NCI-H510A (cell line): ENCODE results near the gene TLCD2.
"Not testable (repeated sequence)": the region's sequence is repeated elsewhere in the genome, so short reads cannot be mapped to it uniquely, and the experiment has no call there.

Experiments used
- DNase-seq: peaks from one replicate; lab custom pipeline; 2025; lab: John Stamatoyannopoulos, UW

TLCD2 gene, protein sequence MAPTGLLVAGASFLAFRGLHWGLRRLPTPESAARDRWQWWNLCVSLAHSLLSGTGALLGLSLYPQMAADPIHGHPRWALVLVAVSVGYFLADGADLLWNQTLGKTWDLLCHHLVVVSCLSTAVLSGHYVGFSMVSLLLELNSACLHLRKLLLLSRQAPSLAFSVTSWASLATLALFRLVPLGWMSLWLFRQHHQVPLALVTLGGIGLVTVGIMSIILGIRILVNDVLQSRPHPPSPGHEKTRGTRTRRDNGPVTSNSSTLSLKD

DNA sequence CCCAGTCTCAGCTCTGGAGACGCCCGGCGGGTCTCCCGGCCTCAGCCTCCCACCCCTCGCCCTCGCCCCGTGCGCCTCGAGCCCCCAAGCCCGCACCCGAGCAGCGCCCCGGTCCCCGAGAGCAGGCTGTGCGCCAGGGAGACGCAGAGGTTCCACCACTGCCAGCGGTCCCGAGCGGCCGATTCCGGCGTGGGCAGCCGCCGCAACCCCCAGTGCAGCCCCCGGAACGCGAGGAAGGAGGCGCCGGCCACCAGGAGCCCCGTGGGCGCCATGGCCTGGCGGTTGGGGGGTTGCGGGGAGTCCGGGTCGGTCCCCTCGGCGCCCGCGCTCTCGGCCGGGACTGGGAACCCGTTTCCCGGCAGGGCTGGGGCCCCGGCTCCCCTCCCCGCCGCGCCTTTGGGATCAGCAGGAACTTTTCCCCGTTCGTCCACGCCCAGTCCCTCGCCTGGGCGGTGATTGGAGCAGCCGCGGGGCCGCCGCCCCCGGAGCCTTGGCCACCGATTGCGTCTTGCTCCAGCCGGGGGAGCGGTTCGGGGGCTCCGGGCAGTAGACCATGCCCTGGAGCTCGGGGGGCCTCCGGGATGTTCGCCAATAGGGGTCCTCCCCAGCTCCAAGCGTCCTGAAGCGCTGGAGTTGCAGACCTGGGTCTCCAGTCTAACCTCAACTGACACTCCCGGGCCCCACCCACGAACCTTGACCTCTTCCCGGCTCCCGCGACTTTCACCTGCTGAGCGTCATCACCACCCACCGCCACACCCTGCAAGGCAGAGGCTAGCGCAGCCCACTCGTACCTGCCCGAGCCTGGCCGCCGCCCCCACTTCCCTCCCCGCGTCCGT is at the start of gene TLCD2:
TLCD2 (minus strand) TSS at position 407 of the 836 bp plus-strand sequence; CDS start at position 272, 135 bp downstream.
- no peak for DNase-seq

DNA sequence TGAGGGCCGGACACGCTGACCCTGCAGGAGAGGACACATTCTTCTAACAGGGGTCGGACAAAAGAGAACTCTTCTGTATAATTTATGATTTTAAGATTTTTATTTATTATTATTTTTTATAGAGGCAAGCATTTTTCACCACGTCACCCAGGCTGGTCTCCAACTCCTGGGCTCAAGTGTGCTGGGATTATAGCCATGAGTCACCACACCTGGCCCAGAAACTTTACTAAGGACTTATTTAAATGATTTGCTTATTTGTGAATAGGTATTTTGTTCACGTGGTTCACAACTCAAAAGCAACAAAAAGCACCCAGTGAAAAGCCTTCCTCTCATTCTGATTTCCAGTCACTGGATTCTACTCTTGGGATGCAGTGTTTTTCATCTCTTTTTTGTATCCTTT is 49.4 kb upstream of the TLCD2 start:
- no peak for DNase-seq

DNA sequence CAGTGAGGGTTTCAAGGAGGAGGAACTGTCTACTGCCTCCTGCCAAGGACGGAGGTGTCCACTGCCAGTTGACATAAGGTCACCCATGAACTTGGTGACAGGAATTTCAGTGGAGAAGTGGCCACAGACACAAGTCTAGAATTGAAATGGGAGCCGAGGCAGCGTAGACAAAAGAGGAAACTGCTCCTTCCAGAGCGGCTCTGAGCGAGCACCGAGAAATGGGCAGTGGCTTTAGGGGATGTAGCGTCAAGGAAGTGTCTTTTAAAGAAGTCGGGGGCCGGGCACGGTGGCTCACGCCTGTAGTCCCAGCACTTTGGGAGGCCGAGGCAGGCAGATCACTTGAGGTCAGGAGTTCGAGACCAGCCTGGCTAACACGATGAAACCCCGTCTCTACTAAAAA is 48.6 kb upstream of the TLCD2 start:
- DNase-seq = no peak

DNA sequence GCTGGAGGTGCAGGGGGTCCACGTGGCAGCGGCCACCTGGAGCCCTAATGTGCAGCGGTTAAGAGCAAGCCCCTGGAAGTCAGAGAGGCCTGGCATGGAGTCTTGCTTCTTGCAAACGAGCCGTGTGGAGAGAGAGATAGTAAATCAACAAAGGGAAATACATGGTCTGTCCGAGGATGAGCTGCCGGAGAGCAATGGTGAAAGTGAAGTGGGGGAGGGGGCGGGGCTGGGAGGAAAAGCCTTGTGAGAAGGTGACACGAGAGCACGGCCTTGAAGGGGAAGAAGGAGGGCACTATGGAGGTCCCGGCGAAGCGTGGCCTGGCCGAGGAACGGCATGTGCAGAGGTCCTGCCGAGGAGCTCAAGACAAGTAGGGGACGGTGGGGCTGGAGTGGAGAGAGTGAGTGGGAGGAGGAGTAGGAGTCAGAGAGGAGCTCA is 45.7 kb upstream of the TLCD2 start:
- DNase-seq = no peak

DNA sequence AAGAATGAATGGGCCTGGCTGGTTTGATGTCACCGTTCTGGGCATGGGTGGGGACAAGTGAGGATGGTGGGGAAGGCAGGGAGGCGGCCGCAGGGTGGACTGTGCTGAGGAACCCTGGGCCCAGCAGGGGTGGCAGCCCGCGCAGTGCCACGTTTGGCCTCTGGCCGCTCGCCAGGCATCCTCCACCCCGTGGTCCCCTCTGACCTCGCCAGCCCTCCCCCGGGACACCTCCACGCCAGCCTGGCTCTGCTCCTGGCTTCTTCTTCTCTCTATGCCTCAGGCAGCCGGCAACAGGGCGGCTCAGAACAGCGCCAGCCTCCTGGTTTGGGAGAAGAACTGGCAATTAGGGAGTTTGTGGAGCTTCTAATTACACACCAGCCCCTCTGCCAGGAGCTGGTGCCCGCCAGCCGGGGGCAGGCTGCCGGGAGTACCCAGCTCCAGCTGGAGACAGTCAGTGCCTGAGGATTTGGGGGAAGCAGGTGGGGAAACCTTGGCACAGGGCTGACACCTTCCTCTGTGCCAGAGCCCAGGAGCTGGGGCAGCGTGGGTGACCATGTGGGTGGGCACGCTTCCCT is 45.2 kb upstream of the TLCD2 start:
- no peak for DNase-seq

DNA sequence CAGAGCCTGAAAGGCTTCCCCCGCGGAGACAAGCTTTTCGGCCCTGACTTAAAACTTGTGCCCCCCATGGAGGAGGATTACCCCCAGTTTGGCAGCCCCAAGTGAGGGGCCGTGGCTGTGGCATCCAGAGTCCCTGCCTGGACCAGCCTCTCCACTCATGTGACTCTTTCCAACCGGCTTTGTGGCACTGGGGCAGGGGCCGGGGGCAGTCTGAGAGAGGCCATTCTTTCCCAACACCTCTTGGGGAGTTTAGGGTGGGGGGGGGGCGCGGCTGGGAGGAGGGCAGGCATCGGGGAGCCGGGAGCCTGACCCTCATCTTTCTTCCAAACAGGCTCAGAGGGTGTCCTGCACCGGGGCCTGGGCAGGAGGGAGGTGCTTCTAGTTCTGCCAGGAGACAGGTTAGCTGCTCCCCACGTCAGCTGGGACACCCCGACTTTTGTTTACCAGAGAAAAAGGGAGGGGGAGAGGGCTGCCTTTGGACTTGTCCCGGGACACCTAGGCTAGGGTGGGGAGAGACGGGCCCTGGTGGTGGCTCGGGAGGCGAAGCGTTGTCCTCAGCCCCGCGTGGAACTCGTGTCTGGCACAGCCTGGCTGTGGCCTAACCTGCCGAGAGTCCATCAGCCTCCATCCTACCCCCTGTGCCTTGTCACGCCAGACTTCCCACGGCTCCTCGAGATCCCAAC is 44.4 kb upstream of the TLCD2 start:
- no peak for DNase-seq

DNA sequence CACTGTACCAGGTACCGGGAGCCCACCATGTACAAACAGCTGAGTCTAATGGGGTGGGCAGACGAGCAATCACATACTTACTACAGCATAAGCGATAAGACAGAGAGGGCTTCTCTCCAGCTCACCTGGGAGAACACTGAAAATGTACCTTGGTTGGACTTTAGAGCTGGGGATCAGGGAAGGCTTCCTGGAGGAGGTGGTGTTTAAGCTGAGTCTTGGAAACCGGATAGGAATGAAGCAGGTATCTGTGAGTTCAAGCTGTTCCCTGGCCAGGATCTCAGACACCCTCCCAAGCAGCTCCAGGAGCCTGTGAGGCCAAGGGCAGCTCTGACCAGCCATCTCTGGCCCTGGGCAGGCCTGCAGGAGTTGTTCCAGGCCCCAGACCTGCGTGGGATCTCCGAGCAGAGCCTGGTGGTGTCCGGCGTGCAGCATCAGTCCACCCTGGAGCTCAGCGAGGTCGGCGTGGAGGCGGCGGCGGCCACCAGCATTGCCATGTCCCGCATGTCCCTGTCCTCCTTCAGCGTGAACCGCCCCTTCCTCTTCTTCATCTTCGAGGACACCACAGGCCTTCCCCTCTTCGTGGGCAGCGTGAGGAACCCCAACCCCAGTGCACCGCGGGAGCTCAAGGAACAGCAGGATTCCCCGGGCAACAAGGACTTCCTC is 43.7 kb upstream of the TLCD2 start:
- DNase-seq = no peak

DNA sequence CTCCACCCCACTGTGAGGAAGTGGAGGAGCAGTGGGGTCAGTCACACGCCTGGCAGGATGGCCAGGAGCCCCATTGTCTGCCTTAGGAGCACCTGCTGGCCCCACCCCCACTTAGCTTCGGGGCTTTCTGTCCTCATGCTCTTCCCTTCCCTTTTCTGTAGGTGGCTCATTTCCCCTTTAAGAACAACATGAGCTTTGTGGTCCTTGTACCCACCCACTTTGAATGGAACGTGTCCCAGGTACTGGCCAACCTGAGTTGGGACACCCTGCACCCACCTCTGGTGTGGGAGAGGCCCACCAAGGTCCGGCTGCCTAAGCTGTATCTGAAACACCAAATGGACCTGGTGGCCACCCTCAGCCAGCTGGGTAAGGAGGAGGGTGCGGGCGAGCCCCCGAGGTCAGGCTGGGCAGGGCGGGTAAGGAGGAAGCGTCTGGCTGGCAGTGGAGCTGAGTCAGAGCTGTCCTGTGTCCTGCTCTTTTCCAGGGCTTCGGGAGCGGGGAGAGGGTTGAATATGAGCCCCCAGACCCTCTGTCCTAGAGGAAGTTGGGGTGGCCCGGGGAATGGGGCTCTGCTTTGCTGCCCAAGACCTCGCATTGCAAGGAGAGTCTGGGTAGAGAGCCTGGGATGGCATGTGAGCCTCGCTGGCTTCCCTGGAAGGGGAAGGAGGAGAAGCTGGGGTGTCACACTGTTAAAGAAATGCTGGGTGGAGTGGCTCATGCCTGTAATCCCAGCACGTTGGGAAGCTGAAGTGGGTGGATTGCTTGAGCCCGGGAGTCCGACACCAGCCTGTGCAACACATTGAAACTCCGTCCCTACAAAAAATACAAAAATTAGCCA is 42.5 kb upstream of the TLCD2 start:
- DNase-seq = no peak

DNA sequence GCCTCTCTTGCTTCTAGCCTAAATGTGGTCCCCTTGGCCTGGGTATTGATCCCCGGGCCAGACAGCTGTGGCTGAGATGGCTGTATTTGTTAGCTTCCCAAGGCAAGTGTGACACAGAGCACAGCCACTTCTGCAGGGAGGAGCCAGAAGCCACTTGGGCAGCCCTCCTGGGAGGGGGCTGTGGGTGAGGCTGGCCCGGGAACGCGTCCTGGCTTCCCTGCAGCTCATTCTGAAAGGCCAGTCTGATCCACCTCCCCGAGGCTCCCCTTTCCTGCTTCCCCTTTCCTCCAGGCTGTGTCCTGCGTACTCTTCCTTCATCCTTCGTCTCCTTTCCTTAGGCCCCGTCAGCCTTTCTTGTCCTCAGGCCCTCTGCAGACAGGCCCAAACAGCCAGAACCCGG is 40.5 kb upstream of the TLCD2 start:
- no peak for DNase-seq

DNA sequence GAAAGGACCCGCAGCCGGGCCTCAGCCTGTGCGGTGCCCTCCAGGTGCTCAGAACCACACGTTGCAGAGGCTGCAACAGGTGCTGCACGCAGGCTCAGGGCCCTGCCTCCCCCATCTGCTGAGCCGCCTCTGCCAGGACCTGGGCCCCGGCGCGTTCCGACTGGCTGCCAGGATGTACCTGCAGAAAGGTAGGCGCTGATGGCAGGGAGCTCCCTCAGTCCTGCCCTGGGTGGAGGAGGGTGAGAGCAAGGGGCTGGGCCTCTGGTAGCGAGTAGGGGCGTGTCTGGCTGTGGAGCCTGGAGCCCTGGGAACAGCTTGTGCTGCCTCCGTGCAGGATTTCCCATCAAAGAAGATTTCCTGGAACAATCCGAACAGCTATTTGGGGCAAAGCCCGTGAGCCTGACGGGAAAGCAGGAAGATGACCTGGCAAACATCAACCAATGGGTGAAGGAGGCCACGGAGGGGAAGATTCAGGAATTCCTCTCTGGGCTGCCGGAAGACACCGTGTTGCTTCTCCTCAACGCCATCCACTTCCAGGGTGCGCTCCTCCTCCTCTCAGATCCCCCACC is 36.9 kb upstream of the TLCD2 start:
- peak; percentile 55 for DNase-seq

DNA sequence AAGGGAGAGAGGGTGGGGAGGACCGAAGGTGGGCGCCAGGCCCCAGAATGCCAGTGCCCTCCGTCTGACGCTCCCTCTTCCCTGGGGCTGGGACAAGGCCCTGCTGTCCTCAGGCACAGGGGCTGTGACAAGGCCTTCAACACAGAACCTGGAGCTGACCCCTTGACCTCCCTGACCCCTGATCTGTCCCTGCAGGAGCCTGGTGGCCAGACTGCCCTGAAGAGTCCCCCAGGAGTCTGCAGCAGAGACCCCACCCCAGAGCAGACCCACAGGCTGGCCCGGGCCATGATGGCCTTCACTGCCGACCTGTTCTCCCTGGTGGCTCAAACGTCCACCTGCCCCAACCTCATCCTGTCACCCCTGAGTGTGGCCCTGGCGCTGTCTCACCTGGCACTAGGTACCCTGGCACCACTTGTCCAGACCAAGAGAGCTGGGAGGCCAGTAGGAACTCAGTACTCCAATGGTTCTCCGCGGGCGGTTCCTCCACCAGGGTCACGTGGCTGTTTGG is 35.4 kb upstream of the TLCD2 start:
- DNase-seq = no peak

DNA sequence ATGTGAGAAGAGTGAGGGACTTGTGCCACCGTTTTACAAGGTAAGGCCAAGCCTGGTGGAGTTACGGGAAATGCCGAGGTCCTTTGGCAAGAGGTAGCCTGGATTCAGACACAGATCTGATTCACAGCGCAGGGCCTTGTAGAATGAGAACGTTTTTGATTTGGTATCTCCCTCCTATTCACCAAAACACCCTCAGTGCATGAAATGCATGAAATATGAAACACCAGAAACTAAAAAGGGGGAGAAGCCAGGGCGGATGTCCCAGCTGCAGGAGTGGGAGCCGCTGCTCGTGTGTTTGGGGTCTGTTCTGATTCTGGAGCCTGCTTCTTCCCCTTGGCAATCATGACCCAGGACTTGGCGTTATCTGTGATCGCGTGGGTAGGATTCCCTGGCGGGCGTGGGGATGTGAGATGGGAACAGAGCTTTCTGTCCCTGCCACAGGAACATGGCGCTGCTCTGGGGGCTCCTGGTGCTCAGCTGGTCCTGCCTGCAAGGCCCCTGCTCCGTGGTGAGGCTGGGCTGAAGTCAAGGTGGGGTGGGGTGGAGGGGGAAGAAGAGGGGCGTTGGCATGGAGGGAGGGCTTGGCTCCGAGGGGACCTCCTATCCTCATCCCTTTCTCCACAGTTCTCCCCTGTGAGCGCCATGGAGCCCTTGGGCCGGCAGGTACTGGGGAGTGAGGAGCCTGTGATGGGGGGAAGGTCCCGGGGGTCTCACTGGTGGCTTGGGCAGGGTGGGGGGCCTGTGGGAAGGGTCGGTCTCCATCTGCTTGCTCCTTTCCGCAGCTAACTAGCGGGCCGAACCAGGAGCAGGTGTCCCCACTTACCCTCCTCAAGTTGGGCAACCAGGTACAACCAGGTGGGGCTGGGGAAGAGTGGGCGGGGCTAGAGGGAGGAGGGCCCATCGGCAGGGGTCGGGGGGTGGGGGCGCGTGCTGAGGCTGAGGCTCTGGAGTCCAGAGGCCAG is 34.7 kb upstream of the TLCD2 start:
- DNase-seq = no peak

DNA sequence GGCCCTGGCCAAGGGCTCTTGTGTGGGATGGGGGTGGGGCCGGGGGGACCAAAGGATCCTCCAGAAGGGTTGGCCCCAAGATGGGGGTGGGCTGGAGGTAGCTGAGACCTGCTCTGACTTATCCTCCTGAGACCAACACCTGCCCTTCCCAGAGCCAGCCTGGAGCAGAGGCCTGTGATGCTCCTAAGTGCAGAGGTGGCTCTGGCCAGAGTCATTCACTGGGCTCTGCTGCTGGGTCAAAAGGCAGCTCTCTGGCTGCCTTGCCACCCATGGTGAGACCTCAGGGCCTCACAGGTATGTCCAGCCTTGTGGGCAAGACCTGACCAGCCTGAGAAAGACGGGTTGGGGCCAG is 32.9 kb upstream of the TLCD2 start:
- DNase-seq = no peak

DNA sequence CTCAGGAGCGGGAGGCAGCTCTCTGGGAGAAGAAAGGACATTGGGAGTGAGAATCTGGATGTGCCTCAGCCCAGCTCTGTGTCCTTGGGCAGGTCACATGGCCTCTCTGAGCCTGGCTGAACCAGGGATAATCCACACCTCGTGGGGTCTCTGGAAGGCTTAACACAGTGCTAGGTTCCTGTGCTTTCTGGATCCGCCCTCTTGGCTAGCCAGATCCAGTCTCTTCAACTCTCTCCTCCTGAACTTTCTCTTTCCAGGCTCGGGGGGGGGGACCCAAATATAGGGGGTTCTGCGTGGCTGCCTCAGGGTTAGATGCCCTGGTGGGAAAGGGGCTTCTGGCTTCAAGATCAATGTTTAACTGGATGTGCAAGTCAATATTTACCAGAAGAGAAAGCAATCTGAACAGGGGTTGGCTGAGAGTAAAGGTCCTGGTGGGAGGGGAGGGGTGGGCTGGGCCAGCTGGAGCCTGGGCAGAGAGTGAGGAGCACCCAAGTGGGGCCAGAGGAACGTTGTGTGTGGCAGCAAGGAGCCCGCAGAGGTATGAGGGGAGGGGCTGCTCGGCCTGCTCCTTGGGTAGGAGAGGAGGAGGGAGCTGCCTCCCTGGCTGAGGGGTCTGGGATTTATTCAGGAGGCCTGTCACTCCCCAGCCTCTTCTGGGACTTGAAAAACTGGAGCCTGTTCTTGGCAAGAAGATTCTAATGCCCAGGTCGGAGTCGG is 32.4 kb upstream of the TLCD2 start, which contains the start of gene SERPINF2:
SERPINF2 (plus strand) TSS at position 501 of the 717 bp plus-strand sequence. CDS start 2,125 bp downstream, outside the sequence.
- DNase-seq = no peak

DNA sequence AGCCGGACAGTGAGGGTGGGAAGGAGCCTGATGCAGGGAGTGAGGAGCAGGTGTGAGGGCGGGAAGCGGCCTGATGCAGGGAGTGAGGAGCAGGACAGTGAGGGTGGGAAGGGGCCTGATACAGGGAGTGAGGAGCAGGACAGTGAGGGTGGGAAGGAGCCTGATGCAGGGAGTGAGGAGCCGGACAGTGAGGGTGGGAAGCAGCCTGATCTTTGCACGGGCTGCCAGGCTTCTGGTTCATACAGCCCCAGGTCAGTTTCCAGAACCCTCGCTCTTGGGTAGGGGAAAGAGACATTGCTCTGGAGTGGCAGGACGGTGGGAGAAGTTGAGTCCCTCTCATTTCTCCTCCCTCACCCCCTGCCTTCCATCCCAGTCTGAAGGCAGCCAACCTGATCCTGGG is 31.7 kb upstream of the TLCD2 start:
- not testable (repeated sequence) for DNase-seq

DNA sequence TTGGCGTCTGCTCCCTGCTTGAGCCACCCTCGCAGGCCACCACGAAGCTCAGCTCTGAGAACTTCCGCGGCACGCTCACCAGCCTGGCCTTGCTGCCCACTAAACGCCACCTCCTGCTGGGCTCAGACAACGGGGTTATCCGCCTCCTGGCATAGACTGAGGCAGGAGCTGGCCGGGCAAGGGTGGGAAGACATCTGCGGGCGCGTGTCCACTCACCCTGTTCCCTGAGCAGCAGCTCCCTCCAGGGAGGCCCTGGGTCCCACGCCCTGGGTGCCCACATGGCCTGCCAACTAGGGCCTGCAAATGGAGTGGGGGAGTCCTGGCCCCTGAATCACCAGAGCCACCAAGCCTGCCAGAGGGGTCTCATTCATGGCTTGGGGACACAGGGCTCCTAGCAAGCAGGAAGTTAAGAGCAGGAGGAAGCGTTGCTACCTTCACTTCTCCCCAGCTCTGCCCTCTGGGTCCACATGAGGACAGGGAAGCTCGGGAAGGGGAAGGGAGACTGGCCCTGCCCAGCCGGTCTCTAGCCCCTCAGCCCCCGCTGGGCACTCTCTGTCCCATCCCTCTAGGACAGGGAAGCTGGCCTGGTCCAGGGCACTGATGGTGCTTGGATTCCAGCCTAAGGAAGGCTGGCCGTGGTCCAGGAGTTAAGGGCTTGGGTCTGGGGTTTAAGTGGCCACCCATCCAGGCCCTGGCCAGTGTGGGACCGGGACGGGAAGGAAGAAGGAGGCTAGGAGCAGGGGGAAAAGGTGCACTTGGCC is 27.5 kb upstream of the TLCD2 start:
- no peak for DNase-seq

DNA sequence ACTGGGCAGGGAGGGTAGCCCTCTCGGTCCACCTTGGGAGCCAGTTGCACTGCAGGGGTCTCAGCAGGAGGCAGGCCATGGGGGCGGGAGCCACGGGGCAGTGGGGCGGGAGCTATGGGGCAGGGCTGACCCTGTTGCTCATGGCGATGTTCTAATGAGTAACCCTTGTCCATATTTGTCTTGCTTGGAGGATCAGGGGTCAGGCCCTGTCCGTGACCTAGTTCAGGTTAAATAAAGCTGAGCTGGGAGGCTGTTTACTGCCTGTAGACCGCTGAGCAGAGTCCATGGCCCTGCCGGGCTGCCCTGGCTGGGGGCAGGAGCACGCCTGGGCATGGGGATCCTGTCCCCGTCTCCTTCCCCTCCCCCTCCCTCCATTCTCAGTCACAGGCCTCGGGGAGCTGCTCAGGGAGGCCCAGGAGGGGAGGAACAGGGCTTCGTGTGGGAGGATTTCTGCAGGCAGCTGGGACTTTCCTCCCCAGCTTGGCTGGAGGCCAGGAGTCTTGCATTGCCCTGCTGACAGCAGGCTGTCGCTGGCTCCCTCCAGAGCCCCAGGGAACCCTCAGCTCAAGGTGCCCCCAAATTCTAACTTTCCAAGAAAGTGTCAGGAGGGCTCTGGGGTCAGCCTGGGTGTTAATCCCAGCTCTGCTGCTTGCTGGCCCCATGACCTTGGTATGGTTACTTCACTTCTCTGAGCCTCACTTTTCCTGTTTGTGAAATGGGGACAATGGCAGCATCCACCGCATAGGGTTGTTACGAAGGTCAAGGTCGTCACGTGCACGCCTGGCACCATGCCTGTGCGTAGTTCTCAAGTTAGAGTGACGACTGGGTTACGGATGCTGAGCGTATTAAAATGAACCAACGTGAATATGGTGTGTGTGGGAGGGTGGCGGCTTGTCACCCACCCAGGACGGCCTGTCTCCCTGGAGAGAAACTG is 26.4 kb upstream of the TLCD2 start:
- DNase-seq = no peak
